GM13977 (cell line): ENCODE measurements around the gene CTAGE9.

Experiments used
- DNase-seq: peaks from one replicate; pipeline ENCODE4 v3.0.0; 2012; ENCODE audit warnings: low spot score
- CTCF ChIP-seq: IDR thresholded peaks from 2 replicates; pipeline ENCODE4 v1.5.1; 2012; ENCODE audit warnings: mild to moderate bottlenecking, control low read depth; ENCODE audit not compliant: insufficient read depth; ENCODE audit errors: extremely low read depth, missing control alignments
- in situ Hi-C: fragments of 300-500 bp; cut with MboI; formaldehyde crosslinking; loops from one replicate; pipeline ENCODE4 v1.12.0; 2022; ENCODE audit warnings: low sequenced_read_pairs, low pct_unique_long_range_greater_than_20kb, mixed read lengths, inconsistent platforms; ENCODE audit not compliant: unreplicated experiment

CTAGE9 gene

GRCh38 chr6:131749023-131749422 lies 38.2 kb upstream of the CTAGE9 start:
- no peak for TF ChIP-seq CTCF
- in situ Hi-C loops: no loop called here
- DNase-seq: no peak

- no peak for TF ChIP-seq CTCF
- DNase-seq: no peak
- in situ Hi-C loops: no loop called here
These were observed 37.1 kb upstream of the CTAGE9 start for GRCh38 chr6:131747821-131748353.

- DNase-seq: no peak
- in situ Hi-C loops: no loop called here
- TF ChIP-seq CTCF: no peak
These were observed 34.7 kb upstream of the CTAGE9 start for GRCh38 chr6:131745476-131745875.

- no peak for DNase-seq
- in situ Hi-C loops: no loop called here
- TF ChIP-seq CTCF: no peak
These were observed 33.8 kb upstream of the CTAGE9 start for GRCh38 chr6:131744432-131745287.

- DNase-seq: no peak
- in situ Hi-C loops: no loop called here
- no peak for TF ChIP-seq CTCF
These were observed 31.0 kb upstream of the CTAGE9 start for GRCh38 chr6:131741688-131742393.

GRCh38 chr6:131740161-131740560 lies 29.3 kb upstream of the CTAGE9 start:
- no peak for DNase-seq
- in situ Hi-C loops: no loop called here
- TF ChIP-seq CTCF: no peak
